Glutamatergic neuron (in vitro differentiated cells): ENCODE measurements around the gene CXXC1. TPM values are rescaled to one million over a fixed set of nuclear protein-coding genes. Genes with fewer than 3 reads are reported as not detected.

Experiments
- DNase-seq: peaks from one replicate; pipeline ENCODE4 v3.0.0; 2022
- H3K27ac Mint-ChIP-seq: one replicate; pipeline ENCODE4 v1.8.0; 2020; ENCODE audit warnings: mild to moderate bottlenecking, mixed read lengths, inconsistent platforms; ENCODE audit not compliant: unreplicated experiment
- H3K27me3 Mint-ChIP-seq: one replicate; pipeline ENCODE4 v1.8.0; 2020; ENCODE audit warnings: mild to moderate bottlenecking, moderate library complexity, mixed read lengths, inconsistent platforms; ENCODE audit not compliant: unreplicated experiment
- H3K36me3 Mint-ChIP-seq: one replicate; pipeline ENCODE4 v1.8.0; 2020; ENCODE audit warnings: mild to moderate bottlenecking, mixed read lengths, inconsistent platforms; ENCODE audit not compliant: unreplicated experiment
- H3K4me1 Mint-ChIP-seq: one replicate; pipeline ENCODE4 v1.8.0; 2020; ENCODE audit warnings: mild to moderate bottlenecking, low read depth, mixed read lengths, inconsistent platforms; ENCODE audit not compliant: unreplicated experiment
- H3K4me3 Mint-ChIP-seq: one replicate; pipeline ENCODE4 v1.8.0; 2020; ENCODE audit warnings: mild to moderate bottlenecking, mixed read lengths, inconsistent platforms; ENCODE audit not compliant: unreplicated experiment
- H3K9me3 Mint-ChIP-seq: one replicate; pipeline ENCODE4 v1.8.0; 2020; ENCODE audit warnings: mild to moderate bottlenecking, moderate library complexity, mixed read lengths, inconsistent platforms; ENCODE audit not compliant: unreplicated experiment
- total RNA-seq: library from RNA; stranded (reverse); fragmentation: NEBNext Ultra II Directional; extraction: Animal tissue kit (Norgen Biotek cat#: 25700); gene quantifications from one replicate; pipeline ENCODE4 v1.2.1, GENCODE V29; 2021; ENCODE audit not compliant: unreplicated experiment
- TF ChIP-seq, protein P1 (sequence below): fragments of 200-600 bp; sonication (generic); IDR thresholded peaks from one replicate; pipeline ENCODE4 v1.5.0; 2021; ENCODE audit not compliant: partially characterized antibody, unreplicated experiment

The CXXC1 gene
- total RNA-seq, 1 donor from 2014 or later = 66.3 TPM

DNA sequence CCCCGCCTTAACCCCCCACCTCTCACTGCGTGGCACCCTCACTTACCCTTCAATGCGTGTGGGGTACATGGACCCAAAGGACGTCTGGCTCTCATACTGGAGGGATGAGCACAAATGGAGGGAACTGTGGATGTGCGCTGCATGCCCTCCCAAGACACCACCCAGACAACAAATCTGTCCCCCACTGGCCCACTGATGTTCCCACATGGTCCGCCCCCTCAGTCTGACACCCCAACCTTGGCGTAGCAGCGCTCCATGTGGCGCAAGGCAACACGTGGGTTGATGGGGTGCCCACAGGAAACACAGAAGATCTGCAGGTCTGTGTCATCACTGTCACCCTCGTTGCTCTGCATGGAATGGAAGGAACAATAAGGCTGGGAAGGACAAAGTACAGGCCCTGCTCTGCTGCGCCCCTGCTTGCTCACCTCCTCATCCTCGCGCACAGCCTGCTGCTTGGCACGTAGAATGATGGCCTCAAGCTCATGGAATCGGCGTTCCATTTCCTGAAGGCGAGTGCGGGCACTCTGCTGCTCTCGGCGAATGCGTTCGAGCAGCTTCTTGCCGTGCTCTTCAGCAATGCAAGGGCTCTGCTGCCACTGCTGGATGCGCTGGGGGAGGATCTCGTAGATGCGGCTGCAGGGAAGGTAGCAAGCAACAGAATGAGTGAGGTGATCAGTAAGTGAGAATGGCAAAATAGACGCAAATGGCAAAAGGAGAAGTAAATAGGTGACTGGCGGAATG, 3.9 kb downstream of the CXXC1 start:
- TF ChIP-seq, protein P1, sequence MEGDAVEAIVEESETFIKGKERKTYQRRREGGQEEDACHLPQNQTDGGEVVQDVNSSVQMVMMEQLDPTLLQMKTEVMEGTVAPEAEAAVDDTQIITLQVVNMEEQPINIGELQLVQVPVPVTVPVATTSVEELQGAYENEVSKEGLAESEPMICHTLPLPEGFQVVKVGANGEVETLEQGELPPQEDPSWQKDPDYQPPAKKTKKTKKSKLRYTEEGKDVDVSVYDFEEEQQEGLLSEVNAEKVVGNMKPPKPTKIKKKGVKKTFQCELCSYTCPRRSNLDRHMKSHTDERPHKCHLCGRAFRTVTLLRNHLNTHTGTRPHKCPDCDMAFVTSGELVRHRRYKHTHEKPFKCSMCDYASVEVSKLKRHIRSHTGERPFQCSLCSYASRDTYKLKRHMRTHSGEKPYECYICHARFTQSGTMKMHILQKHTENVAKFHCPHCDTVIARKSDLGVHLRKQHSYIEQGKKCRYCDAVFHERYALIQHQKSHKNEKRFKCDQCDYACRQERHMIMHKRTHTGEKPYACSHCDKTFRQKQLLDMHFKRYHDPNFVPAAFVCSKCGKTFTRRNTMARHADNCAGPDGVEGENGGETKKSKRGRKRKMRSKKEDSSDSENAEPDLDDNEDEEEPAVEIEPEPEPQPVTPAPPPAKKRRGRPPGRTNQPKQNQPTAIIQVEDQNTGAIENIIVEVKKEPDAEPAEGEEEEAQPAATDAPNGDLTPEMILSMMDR = no peak
- H3K4me1 Mint-ChIP-seq = peaks cover 13% of the 10 kb centered on the region
- H3K27ac Mint-ChIP-seq = no peak overlapping the region
- H3K36me3 Mint-ChIP-seq = peaks cover 4% of the 10 kb centered on the region
- H3K27me3 Mint-ChIP-seq = peaks cover 18% of the 10 kb centered on the region
- peaks cover 22% of the 10 kb centered on the region for H3K9me3 Mint-ChIP-seq
- DNase-seq = no peak
- H3K4me3 Mint-ChIP-seq = peak overlapping the region; percentile 46

DNA sequence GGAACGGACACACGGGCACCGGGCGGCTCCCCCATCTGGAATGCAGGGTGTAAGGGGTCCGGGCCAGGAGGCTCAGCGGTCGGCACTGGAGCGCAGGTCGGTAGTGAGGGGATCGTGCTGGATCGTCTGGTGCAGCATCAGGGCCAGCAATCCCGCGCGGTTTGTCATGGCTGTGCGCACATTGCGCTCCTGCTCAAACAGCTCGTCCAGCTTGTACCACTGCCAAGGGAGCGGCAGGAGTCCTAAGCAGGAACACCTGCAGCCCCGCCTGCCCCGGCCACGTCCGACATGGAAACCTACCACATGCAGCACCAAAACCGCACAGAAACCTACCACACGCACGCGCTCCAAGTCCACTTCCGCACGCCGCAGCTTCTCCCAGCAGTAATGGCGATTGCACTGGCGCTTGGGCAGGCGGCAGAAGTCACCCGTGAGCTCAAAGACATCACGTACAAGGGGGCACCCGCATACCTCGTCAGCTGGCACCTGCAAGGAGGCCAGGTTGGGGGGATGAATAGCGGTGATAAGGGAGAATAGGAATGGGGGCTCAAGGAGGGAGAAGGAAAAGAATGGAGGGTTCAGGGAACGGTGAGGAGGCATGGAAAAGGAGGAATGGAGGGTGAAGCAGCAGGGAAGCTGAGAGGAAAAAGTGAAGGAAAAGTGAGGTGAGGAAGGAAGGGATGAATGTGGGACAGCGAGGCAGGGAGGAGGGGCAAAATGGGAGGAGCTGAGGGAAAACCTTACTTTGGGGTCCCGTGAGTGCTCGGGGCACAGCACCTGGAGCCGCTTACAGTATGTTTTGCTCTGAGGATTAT, 4.8 kb downstream of the CXXC1 start:
- Mint-ChIP-seq H3K36me3 (peaks cover 4% of the 10 kb centered on the region), H3K27me3 (peaks cover 15% of the 10 kb centered on the region), H3K4me3 (no peak overlapping the region), H3K27ac (no peak overlapping the region), H3K4me1 (peaks cover 13% of the 10 kb centered on the region), H3K9me3 (peaks cover 21% of the 10 kb centered on the region)
- no peak for DNase-seq
- TF ChIP-seq, protein P1 = no peak

DNA sequence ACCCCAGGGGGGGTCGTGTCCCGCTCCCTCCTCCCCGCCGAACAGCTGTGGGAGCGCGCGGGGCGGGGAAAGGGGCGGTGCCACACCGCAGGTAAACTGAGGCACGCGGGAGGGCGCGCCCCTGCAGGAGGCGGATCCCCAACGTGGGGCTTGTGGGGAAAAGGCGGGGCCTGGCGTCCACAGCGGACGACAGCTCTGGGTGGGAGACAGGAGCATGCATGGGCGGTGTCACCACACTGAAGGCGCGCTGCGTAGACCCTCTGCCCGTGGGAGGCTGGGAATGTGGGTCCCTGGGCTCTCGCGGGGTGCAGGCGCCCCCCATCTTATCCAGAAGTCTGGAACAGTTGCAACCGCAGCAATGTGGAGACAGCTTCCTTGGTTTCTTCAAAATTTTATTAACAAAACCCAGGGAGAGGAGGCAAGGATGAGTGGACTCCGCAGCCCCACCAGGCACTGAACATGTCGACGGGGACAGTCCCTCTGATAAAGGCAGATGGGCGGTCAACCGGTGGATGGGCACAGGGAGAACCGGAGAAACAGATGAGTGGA, 5.4 kb downstream of the CXXC1 start:
- H3K4me3 Mint-ChIP-seq = peak overlapping the region; percentile 95
- TF ChIP-seq, protein P1 = no peak
- peaks cover 12% of the 10 kb centered on the region for H3K4me1 Mint-ChIP-seq
- peaks cover 15% of the 10 kb centered on the region for H3K9me3 Mint-ChIP-seq
- H3K27ac Mint-ChIP-seq = no peak overlapping the region
- peaks cover 8% of the 10 kb centered on the region for H3K27me3 Mint-ChIP-seq
- no peak for DNase-seq
- peaks cover 4% of the 10 kb centered on the region for H3K36me3 Mint-ChIP-seq

DNA sequence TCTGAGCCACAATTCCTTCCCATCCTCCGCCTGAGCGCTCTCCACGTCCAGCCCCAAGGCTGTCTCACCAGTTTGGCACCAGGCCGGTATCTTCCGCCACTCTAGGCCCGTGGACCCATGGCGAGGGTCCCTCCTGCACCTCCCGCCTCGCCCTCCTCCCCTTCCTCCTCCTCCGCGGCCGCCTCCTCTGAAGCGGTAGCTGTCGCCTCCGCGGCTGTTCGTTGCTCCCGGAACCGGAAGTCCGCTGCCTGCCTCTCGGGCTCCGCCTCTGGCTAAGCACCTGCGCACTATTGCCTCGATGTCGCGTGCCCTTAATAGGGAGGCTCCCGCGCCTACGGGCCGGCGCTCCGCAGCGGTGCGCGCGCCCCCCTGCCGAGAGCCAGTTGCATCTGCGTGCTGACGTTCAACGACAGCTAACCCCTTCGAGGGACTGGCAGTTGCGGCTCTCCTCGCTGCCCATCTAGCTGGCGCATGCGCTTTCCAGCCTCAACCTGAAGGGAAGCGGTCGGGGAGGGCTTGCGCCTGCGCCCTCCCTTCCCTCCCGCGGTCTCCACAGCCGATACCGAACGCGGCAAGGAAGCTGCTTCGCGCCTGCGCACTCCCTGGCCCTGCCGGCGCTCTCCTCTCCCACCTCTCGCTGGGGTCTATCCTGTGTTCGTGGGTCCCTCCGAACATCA, 6.1 kb downstream of the CXXC1 start, which contains the start of gene MBD1:
Gene MBD1, minus strand, starts transcription at position 229 of the 677 bp plus-strand sequence. CDS start 1,531 bp downstream, outside the sequence.
- Mint-ChIP-seq H3K4me1 (peaks cover 7% of the 10 kb centered on the region), H3K36me3 (peaks cover 4% of the 10 kb centered on the region), H3K27me3 (peaks cover 6% of the 10 kb centered on the region), H3K9me3 (peaks cover 13% of the 10 kb centered on the region), H3K4me3 (peak within 1 kb of the TSS; percentile 95), H3K27ac (peak within 1 kb of the TSS; percentile 86)
- peak; percentile 95 for DNase-seq
- TF ChIP-seq, protein P1 = no peak
